ENCODE results near the gene TNFAIP3. TPM values are rescaled to one million over a fixed set of nuclear protein-coding genes. Genes with fewer than 3 reads are reported as not detected.
A peak's percentile ranks its signal among the peaks of the same experiment; 100 is the strongest.

TNFAIP3 gene
- 3.9 and 7.8 TPM in 2 replicates for total RNA-seq
- polyA plus RNA-seq, result 10.8 and 23.5 TPM in 2 replicates
- polyA plus RNA-seq (2012), result 6.0 and 11.2 TPM in 2 replicates
- polyA minus RNA-seq (ENCODE audit: low replicate concordance), result 6.8 and 9.6 TPM in 2 replicates

DNA sequence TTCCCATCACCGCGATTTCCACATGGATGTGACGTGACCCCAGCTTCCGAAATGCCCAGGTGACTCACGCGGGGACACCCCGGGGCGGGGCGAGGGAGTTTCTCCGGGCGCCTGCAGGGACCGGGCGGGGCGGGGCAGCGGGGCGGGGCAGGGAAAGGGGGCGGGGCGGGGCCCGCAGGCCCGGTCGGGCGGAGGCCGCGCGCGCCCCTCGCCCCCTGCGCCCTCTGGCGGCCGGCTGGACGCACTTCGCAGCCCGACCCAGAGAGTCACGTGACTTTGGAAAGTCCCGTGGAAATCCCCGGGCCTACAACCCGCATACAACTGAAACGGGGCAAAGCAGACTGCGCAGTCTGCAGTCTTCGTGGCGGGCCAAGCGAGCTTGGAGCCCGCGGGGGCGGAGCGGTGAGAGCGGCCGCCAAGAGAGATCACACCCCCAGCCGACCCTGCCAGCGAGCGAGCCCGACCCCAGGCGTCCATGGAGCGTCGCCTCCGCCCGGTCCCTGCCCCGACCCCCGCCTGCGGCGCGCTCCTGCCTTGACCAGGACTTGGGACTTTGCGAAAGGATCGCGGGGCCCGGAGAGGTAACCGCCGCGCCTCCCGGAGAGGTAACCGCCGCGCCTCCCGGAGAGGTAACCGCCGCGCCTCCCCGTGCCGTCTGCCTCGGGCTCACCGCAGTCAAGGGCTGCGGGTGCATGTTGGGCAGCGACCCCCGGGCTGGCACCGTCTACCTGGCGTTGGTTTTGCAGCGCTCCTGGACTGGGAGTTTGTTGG is at the start of gene TNFAIP3:
TNFAIP3 (plus strand) TSS at position 346 of the 771 bp plus-strand sequence. CDS start 3,969 bp downstream, outside the sequence.
- Histone ChIP-seq H3K27ac (ENCODE audit: insufficient read depth, low read length) (peak within 1 kb of the TSS; percentile 81), H3K9me3 (ENCODE audit: control insufficient read depth, insufficient read depth, low read depth, low read length) (no peaks in the 10 kb centered on the region), H3K4me3 (replicated peaks in 1 of 4; ENCODE audit: control extremely low read depth in 1 of 4, insufficient read depth in 1 of 4, low read depth in 3 of 4, low read length in 4 of 4) (peak within 1 kb of the TSS; percentile 65 to 92 (median 86)), H3K36me3 (ENCODE audit: control insufficient read depth, insufficient read depth, low read length) (no peaks in the 10 kb centered on the region), H3K9ac (ENCODE audit: insufficient read depth, low read length) (peak within 1 kb of the TSS; percentile 78), H4K20me1 (ENCODE audit: control insufficient read depth, extremely low read depth, insufficient read depth, low read length) (no peaks in the 10 kb centered on the region), H3K79me2 (ENCODE audit: control insufficient read depth, insufficient read depth, low read length) (peaks cover 47% of the 10 kb centered on the region), H3K27me3 (ENCODE audit: control insufficient read depth, insufficient read depth, low read length) (no peaks in the 10 kb centered on the region), H3K4me1 (ENCODE audit: control insufficient read depth, extremely low read depth, insufficient read depth, low read length) (peaks cover 8% of the 10 kb centered on the region), H2AFZ (ENCODE audit: low read length) (peak within 1 kb of the TSS; percentile 57), H3K4me2 (ENCODE audit: extremely low read depth, insufficient read depth, low read length) (peak within 1 kb of the TSS; percentile 91)
- TF ChIP-seq EZH2 (IDR thresholded peaks at IDR 0.05; ENCODE audit: low read length, missing control alignments), result no peak
- TF ChIP-seq, protein P1, sequence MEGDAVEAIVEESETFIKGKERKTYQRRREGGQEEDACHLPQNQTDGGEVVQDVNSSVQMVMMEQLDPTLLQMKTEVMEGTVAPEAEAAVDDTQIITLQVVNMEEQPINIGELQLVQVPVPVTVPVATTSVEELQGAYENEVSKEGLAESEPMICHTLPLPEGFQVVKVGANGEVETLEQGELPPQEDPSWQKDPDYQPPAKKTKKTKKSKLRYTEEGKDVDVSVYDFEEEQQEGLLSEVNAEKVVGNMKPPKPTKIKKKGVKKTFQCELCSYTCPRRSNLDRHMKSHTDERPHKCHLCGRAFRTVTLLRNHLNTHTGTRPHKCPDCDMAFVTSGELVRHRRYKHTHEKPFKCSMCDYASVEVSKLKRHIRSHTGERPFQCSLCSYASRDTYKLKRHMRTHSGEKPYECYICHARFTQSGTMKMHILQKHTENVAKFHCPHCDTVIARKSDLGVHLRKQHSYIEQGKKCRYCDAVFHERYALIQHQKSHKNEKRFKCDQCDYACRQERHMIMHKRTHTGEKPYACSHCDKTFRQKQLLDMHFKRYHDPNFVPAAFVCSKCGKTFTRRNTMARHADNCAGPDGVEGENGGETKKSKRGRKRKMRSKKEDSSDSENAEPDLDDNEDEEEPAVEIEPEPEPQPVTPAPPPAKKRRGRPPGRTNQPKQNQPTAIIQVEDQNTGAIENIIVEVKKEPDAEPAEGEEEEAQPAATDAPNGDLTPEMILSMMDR (conservative IDR thresholded peaks at IDR 0.05 in 1 of 2, IDR thresholded peaks at IDR 0.05 in 1 of 2; ENCODE audit: low read depth in 1 of 2, low read length in 2 of 2), result peak; percentile 46 to 53
- peak; percentile 91 to 93 for DNase-seq (ENCODE audit: low read depth in 2 of 2)

DNA sequence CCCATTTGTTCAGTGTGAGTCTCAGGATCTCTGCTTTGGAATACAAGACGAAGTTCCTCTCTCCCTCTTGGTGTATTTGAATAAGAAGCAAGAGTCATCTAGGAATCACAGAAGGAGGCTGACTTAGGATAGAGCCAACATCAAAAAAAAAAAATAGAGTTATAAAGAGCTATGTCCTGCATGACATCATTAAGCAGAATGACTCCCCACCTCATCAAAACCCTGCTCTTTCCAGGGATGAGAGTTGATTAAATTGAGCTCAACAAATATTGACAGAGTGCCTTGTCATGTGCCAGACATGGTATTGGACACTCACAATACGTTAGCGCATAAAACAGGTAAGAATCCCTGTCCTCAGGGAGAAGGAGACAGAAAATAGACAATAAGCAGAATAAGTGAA is 48.6 kb upstream of the TNFAIP3 start:
- Histone ChIP-seq H3K4me3 (replicated peaks in 1 of 4; ENCODE audit: control extremely low read depth in 1 of 4, insufficient read depth in 1 of 4, low read depth in 3 of 4, low read length in 4 of 4) (no peak overlapping the region), H2AFZ (ENCODE audit: low read length) (no peak overlapping the region), H3K27ac (ENCODE audit: insufficient read depth, low read length) (no peak overlapping the region), H3K4me2 (ENCODE audit: extremely low read depth, insufficient read depth, low read length) (no peak overlapping the region), H3K79me2 (ENCODE audit: control insufficient read depth, insufficient read depth, low read length) (no peaks in the 10 kb centered on the region), H3K27me3 (ENCODE audit: control insufficient read depth, insufficient read depth, low read length) (no peaks in the 10 kb centered on the region), H3K36me3 (ENCODE audit: control insufficient read depth, insufficient read depth, low read length) (no peaks in the 10 kb centered on the region), H3K9ac (ENCODE audit: insufficient read depth, low read length) (no peak overlapping the region), H4K20me1 (ENCODE audit: control insufficient read depth, extremely low read depth, insufficient read depth, low read length) (no peaks in the 10 kb centered on the region), H3K4me1 (ENCODE audit: control insufficient read depth, extremely low read depth, insufficient read depth, low read length) (peaks cover 14% of the 10 kb centered on the region), H3K9me3 (ENCODE audit: control insufficient read depth, insufficient read depth, low read depth, low read length) (no peaks in the 10 kb centered on the region)
- no peak for DNase-seq (ENCODE audit: low read depth in 2 of 2)
- TF ChIP-seq, protein P1 (conservative IDR thresholded peaks at IDR 0.05 in 1 of 2, IDR thresholded peaks at IDR 0.05 in 1 of 2; ENCODE audit: low read depth in 1 of 2, low read length in 2 of 2), result no peak
- TF ChIP-seq EZH2 (IDR thresholded peaks at IDR 0.05; ENCODE audit: low read length, missing control alignments), result no peak

DNA sequence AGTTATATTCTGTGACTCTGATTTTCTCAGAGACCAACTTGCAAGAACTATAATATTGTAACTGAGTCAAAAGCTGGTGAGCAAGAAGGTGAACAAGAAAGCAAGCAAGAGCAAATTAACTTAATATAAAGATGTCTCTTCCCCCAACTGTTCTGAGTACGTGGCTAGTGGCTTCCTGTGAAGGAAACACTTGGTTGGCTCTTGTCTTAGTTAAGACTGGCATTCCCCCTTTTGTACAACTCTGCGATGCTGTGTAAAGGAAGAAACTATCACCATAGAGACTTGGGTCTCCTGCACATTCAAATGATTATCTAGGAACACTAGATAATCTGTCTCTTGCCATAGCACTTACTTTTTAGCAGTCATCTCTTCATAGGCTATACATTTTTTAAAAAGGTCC is 47.3 kb upstream of the TNFAIP3 start:
- Histone ChIP-seq H3K36me3 (ENCODE audit: control insufficient read depth, insufficient read depth, low read length) (no peaks in the 10 kb centered on the region), H3K4me3 (replicated peaks in 1 of 4; ENCODE audit: control extremely low read depth in 1 of 4, insufficient read depth in 1 of 4, low read depth in 3 of 4, low read length in 4 of 4) (no peak overlapping the region), H3K9ac (ENCODE audit: insufficient read depth, low read length) (no peak overlapping the region), H3K9me3 (ENCODE audit: control insufficient read depth, insufficient read depth, low read depth, low read length) (no peaks in the 10 kb centered on the region), H3K79me2 (ENCODE audit: control insufficient read depth, insufficient read depth, low read length) (no peaks in the 10 kb centered on the region), H4K20me1 (ENCODE audit: control insufficient read depth, extremely low read depth, insufficient read depth, low read length) (no peaks in the 10 kb centered on the region), H2AFZ (ENCODE audit: low read length) (no peak overlapping the region), H3K27me3 (ENCODE audit: control insufficient read depth, insufficient read depth, low read length) (no peaks in the 10 kb centered on the region), H3K4me1 (ENCODE audit: control insufficient read depth, extremely low read depth, insufficient read depth, low read length) (peaks cover 17% of the 10 kb centered on the region), H3K27ac (ENCODE audit: insufficient read depth, low read length) (no peak overlapping the region), H3K4me2 (ENCODE audit: extremely low read depth, insufficient read depth, low read length) (no peak overlapping the region)
- TF ChIP-seq EZH2 (IDR thresholded peaks at IDR 0.05; ENCODE audit: low read length, missing control alignments), result no peak
- TF ChIP-seq, protein P1 (conservative IDR thresholded peaks at IDR 0.05 in 1 of 2, IDR thresholded peaks at IDR 0.05 in 1 of 2; ENCODE audit: low read depth in 1 of 2, low read length in 2 of 2), result no peak
- no peak for DNase-seq (ENCODE audit: low read depth in 2 of 2)
